ENCODE data around the gene FOXJ3.

GRCh38 chr1:42335050-42335808 lies at the start of gene FOXJ3:
- TF ChIP-seq CTCF (IDR thresholded peaks at IDR 0.05) = peak in 1 of 3 donors; percentile 19
- peak; percentile 57 for TF ChIP-seq POLR2A (IDR thresholded peaks at IDR 0.05)
- TF ChIP-seq POLR2AphosphoS5 (IDR thresholded peaks at IDR 0.05) = peak; percentile 91 to 95 (median 92)

Data from breast epithelium (tissue), 3 donors.